K562 (cell line): ENCODE data around the gene RPEL1. TPM values are rescaled to one million over a fixed set of nuclear protein-coding genes. Genes with fewer than 3 reads are reported as not detected.

Source experiments
- CC2D1A ChIP-seq: fragments of 450-650 bp; IDR thresholded peaks from 2 replicates; pipeline ENCODE4 v1.6.1; 2017; ENCODE audit warnings: mild to moderate bottlenecking
- CTCF ChIP-seq, 3 experiments: IDR thresholded peaks in 2 of 3; conservative IDR thresholded peaks in 1 of 3; 2 replicates each; pipeline ENCODE4 v1.5.1; 2011 to 2012; ENCODE audit warnings: low read length in 3 of 3, mild to moderate bottlenecking in 3 of 3, control low read depth in 2 of 3, improper control_type of control experiment in 1 of 3, inconsistent platforms in 1 of 3, low read depth in 1 of 3, mixed read lengths in 1 of 3, moderate library complexity in 1 of 3; ENCODE audit not compliant: insufficient read depth in 2 of 3
- DEAF1 ChIP-seq: fragments of 450-650 bp; formaldehyde crosslinking; IDR thresholded peaks from 2 replicates; pipeline ENCODE4 v1.4.0; 2020; ENCODE audit warnings: mild to moderate bottlenecking, moderate library complexity
- MYNN ChIP-seq, 2 experiments: sonication (generic); formaldehyde crosslinking in 1 of 2; IDR thresholded peaks; 2 replicates each; pipeline versions ENCODE4 v1.5.0 to v1.6.1; 2016 to 2020; ENCODE audit warnings: antibody characterized with exemption in 1 of 2, missing genetic modification reagents in 1 of 2
- REST ChIP-seq, 2 experiments: fragments of 450-650 bp; formaldehyde crosslinking in 1 of 2; IDR thresholded peaks; 2 replicates each; pipeline versions ENCODE4 v1.4.0 to v1.6.1; 2014 to 2020; ENCODE audit warnings: mild to moderate bottlenecking in 2 of 2, borderline replicate concordance in 1 of 2, low read depth in 1 of 2
- SMC3 ChIP-seq: conservative IDR thresholded peaks from 2 replicates; pipeline ENCODE4 v1.6.1; 2011; ENCODE audit warnings: low read depth, low read length, improper control_type of control experiment; ENCODE audit not compliant: insufficient read depth
- polyA plus RNA-seq, 8 experiments: library from polyadenylated mRNA; depleted of rRNA in 4 of 8; stranded (reverse) in 5 of 8; unstranded in 3 of 8; fragments of >200 nt; fragmentation: Nextera tagmentation in 2 of 8; fragmentation: Illumina TruSeq in 1 of 8; extraction: Ambion mirVana in 2 of 8; extraction: Trizol in 1 of 8; gene quantifications; 2 replicates each; pipeline versions ENCODE4 v1.2.1 to v1.2.3, GENCODE V29; 2011 to 2014; ENCODE audit warnings: inconsistent platforms in 1 of 8, missing spikeins in 1 of 8
- total RNA-seq, 7 experiments: library from RNA; depleted of rRNA in 6 of 7; stranded (reverse); fragments of >200 nt in 6 of 7; fragmentation: Illumina TruSeq in 2 of 7; extraction: Trizol in 2 of 7; gene quantifications; 2 replicates each; pipeline versions ENCODE4 v1.2.1 to v1.2.3, GENCODE V29; 2011 to 2021; ENCODE audit warnings: low replicate concordance in 1 of 7

RPEL1 gene
- total and polyA plus RNA-seq, 9 of the 15 experiments (the other 6 are each of a cell fraction or from before 2014, with no cell fraction given), result 0.04 to 0.15 (median 0.07) TPM; not detected in 4

- peak; percentile 74 for TF ChIP-seq REST (IDR thresholded peaks at IDR 0.05; ENCODE audit: borderline replicate concordance)
- TF ChIP-seq REST (CRISPR knock-in tag; IDR thresholded peaks at IDR 0.05; ENCODE audit: low read depth), result no peak
- no peak for TF ChIP-seq MYNN (IDR thresholded peaks at IDR 0.05)
- TF ChIP-seq MYNN (CRISPR knock-in tag; IDR thresholded peaks at IDR 0.05), result no peak
- 0 out of 2 replicates have a peak, but pooled peaks have one; percentile 59 for TF ChIP-seq CC2D1A
- TF ChIP-seq CTCF (IDR thresholded peaks at IDR 0.05 in 2 of 3, conservative IDR thresholded peaks at IDR 0.05 in 1 of 3; ENCODE audit: insufficient read depth in 2 of 3, low read depth in 1 of 3, low read length in 3 of 3), result peak; percentile 71 to 84 (median 79)
- TF ChIP-seq SMC3, result peak; percentile 86
- peak; percentile 65 for TF ChIP-seq DEAF1
Measured at GRCh38 chr10:103244666-103245271, 918 bp upstream of the RPEL1 start (continued).
